Lower leg skin (tissue), 4 donors: Measurements from ENCODE around the gene DLG5. TPM values are rescaled to one million over a fixed set of nuclear protein-coding genes. Genes with fewer than 3 reads are reported as not detected.

Experiments
- DNase-seq, 2 donors: peaks; one replicate each; pipeline ENCODE4 v3.0.0-alpha.2; 2019; ENCODE audit warnings: low spot score in 2 of 2
- H3K4me3 ChIP-seq: fragments of 200-600 bp; sonication (generic); 2 replicates; pipeline ENCODE4 v1.5.1; 2017; ENCODE audit warnings: mild to moderate bottlenecking, low read depth; ENCODE audit not compliant: poor library complexity, severe bottlenecking
- CTCF ChIP-seq, 3 donors: fragments of 450-650 bp; IDR thresholded peaks; one replicate each; pipeline ENCODE4 v1.5.1; 2016; ENCODE audit warnings: antibody characterized with exemption in 3 of 3, mild to moderate bottlenecking in 3 of 3, moderate library complexity in 2 of 3
- POLR2A ChIP-seq, 2 donors: fragments of 450-650 bp; IDR thresholded peaks; one replicate each; pipeline ENCODE4 v1.6.1; 2016 to 2017; ENCODE audit warnings: antibody characterized with exemption in 2 of 2, mild to moderate bottlenecking in 1 of 2, moderate library complexity in 1 of 2
- WGBS, 2 donors: methylation state at CpG; one replicate each; pipeline ENCODE4 v1.1.5; 2018; 5-methylcytosine and 5-hydroxymethylcytosine counted together
- intact Hi-C: fragments of 100-400 bp; cut with DNase I; formaldehyde crosslinking; loops from one replicate; pipeline ENCODE4 v1.15.0; 2023; ENCODE audit warnings: low total_unique reads
- total RNA-seq, 4 donors: library from RNA; depleted of rRNA; stranded (reverse); fragments of >200 nt; gene quantifications; one replicate each; pipeline ENCODE4 v1.1.0, GENCODE V29; 2016

DLG5 gene
- total RNA-seq, 4 donors from 2014 or later, result 91.9 to 165 (median 103) TPM

- intact Hi-C loops, result no loop called here
- no peak overlapping the region for H3K4me3 ChIP-seq
- no peak for DNase-seq
- TF ChIP-seq POLR2A (IDR thresholded peaks at IDR 0.05) (no peak), CTCF (IDR thresholded peaks at IDR 0.05) (no peak)
- WGBS, 2 donors, result 82 to 83% methylated on average over 14 of the region's 14 CpGs
Observed at GRCh38 chr10:77801474-77802161, 124.9 kb downstream of the DLG5 start.

GRCh38 chr10:77800738-77801266, 125.8 kb downstream of the DLG5 start:
- intact Hi-C loops, result no loop called here
- H3K4me3 ChIP-seq, result no peak overlapping the region
- TF ChIP-seq CTCF (IDR thresholded peaks at IDR 0.05) (no peak), POLR2A (IDR thresholded peaks at IDR 0.05) (no peak)
- 91 to 93% methylated on average over 5 of the region's 5 CpGs for WGBS, 2 donors
- DNase-seq, result no peak

- 95 to 96% methylated on average over 13 of the region's 13 CpGs for WGBS, 2 donors
- no peak overlapping the region for H3K4me3 ChIP-seq
- DNase-seq, result no peak
- intact Hi-C loops, result no loop called here
- TF ChIP-seq CTCF (IDR thresholded peaks at IDR 0.05), result no peak
- TF ChIP-seq POLR2A (IDR thresholded peaks at IDR 0.05), result no peak
Observed at GRCh38 chr10:77800320-77800719, 126.2 kb downstream of the DLG5 start.

GRCh38 chr10:77799352-77799751, 127.2 kb downstream of the DLG5 start:
- H3K4me3 ChIP-seq, result no peak overlapping the region
- intact Hi-C loops, result no loop called here
- no peak for TF ChIP-seq CTCF (IDR thresholded peaks at IDR 0.05)
- TF ChIP-seq POLR2A (IDR thresholded peaks at IDR 0.05), result no peak
- no peak for DNase-seq
- 86 to 91% methylated on average over 5 of the region's 5 CpGs for WGBS, 2 donors

GRCh38 chr10:77798940-77799339, 127.6 kb downstream of the DLG5 start:
- TF ChIP-seq POLR2A (IDR thresholded peaks at IDR 0.05) (no peak), CTCF (IDR thresholded peaks at IDR 0.05) (no peak)
- intact Hi-C loops, result no loop called here
- no peak for DNase-seq
- H3K4me3 ChIP-seq, result no peak overlapping the region
- WGBS, 2 donors, result 77 to 82% methylated on average over 2 of the region's 2 CpGs
